DOHH2 (cell line): Measurements from ENCODE around the gene HSPB8.
"Not testable (repeated sequence)": the region's sequence is repeated elsewhere in the genome, so short reads cannot be mapped to it uniquely, and the experiment has no call there.

Source experiments
- H3F3A ChIP-seq: fragments of 200-600 bp; sonication (generic), shearing (Covaris generic); 2 replicates; pipeline ENCODE4 v1.6.0; 2016; ENCODE audit warnings: antibody characterized with exemption, mild to moderate bottlenecking; ENCODE audit not compliant: control insufficient read depth, insufficient read depth
- H3K27ac ChIP-seq: fragments of 200-600 bp; sonication (generic); 2 replicates; pipeline ENCODE4 v1.5.1; 2014; ENCODE audit warnings: low read depth, mild to moderate bottlenecking, low read length, moderate library complexity
- H3K27me3 ChIP-seq: fragments of 200-600 bp; sonication (generic); 2 replicates; pipeline ENCODE4 v1.6.1; 2014; ENCODE audit warnings: mild to moderate bottlenecking, low read length, mixed read lengths; ENCODE audit not compliant: control insufficient read depth
- H3K36me3 ChIP-seq: fragments of 200-600 bp; sonication (generic); 2 replicates; pipeline ENCODE4 v1.6.1; 2014; ENCODE audit warnings: mild to moderate bottlenecking, low read length, moderate library complexity, mixed read lengths; ENCODE audit not compliant: control insufficient read depth
- H3K4me1 ChIP-seq: fragments of 200-600 bp; sonication (generic); 2 replicates; pipeline ENCODE4 v1.6.1; 2014; ENCODE audit warnings: mild to moderate bottlenecking, low read length, mixed read lengths; ENCODE audit not compliant: control insufficient read depth
- H3K4me2 ChIP-seq: fragments of 200-600 bp; sonication (generic); 2 replicates; pipeline ENCODE4 v1.6.0; 2014; ENCODE audit warnings: mild to moderate bottlenecking, low read length, moderate library complexity
- H3K4me3 ChIP-seq: fragments of 200-600 bp; sonication (generic); 2 replicates; pipeline ENCODE4 v1.5.1; 2014; ENCODE audit warnings: mild to moderate bottlenecking, low read length, mixed read lengths
- H3K79me2 ChIP-seq: fragments of 200-600 bp; sonication (generic); 2 replicates; pipeline ENCODE4 v1.6.1; 2014; ENCODE audit warnings: mild to moderate bottlenecking, low read length, mixed read lengths; ENCODE audit not compliant: control insufficient read depth
- H3K9me2 ChIP-seq: fragments of 200-600 bp; sonication (generic); replicated peaks from 2 replicates; pipeline ENCODE4 v1.6.1; 2014; ENCODE audit warnings: mild to moderate bottlenecking, low read length, mixed read lengths; ENCODE audit not compliant: control insufficient read depth
- H3K9me3 ChIP-seq: fragments of 200-600 bp; sonication (generic); 2 replicates; pipeline ENCODE4 v1.6.1; 2014; ENCODE audit warnings: antibody characterized with exemption, low read length, mixed read lengths; ENCODE audit not compliant: control insufficient read depth, insufficient read depth
- H4K20me1 ChIP-seq: fragments of 200-600 bp; sonication (generic); 2 replicates; pipeline ENCODE4 v1.6.0; 2014; ENCODE audit warnings: low read depth, mild to moderate bottlenecking, antibody characterized with exemption, low read length, moderate library complexity; ENCODE audit not compliant: control insufficient read depth, insufficient read depth
- EZH2phosphoT487 ChIP-seq: fragments of 200-600 bp; sonication (generic); IDR thresholded peaks from 2 replicates; pipeline ENCODE4 v1.6.1; 2017; ENCODE audit warnings: borderline replicate concordance, mild to moderate bottlenecking, antibody characterized with exemption, low read length, moderate library complexity, mixed read lengths
- TF ChIP-seq, protein P1 (sequence below): fragments of 200-600 bp; sonication (generic); IDR thresholded peaks from one replicate; pipeline ENCODE4 v1.5.1; 2014; ENCODE audit warnings: antibody characterized with exemption, mild to moderate bottlenecking, low read depth, low read length; ENCODE audit not compliant: poor library complexity, severe bottlenecking

The HSPB8 gene

DNA sequence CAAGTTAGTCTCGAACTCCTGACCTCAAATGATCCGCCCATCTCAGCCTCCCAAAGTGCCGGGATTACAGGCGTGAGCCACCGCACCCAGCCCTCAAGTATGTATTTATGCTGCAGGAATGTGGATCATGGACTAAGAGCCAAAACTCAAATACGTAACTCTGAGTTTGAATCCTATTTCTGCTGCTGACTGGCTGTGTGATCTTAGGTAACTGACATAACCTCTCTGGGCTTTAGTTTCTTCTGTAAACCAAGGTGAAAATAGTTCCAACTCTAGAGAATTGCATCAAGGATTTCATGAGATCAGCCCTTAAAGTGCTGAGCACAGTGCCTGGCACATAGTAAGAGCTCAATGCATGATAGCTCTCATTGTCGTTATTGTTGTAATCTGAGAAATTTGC, 37.4 kb downstream of the HSPB8 start:
- Histone ChIP-seq H3K9me3 (no peaks in the 10 kb centered on the region), H3F3A (no peaks in the 10 kb centered on the region), H3K27me3 (no peaks in the 10 kb centered on the region), H3K27ac (no peak overlapping the region), H3K36me3 (no peaks in the 10 kb centered on the region), H3K4me2 (no peak overlapping the region), H4K20me1 (no peaks in the 10 kb centered on the region), H3K4me1 (no peaks in the 10 kb centered on the region), H3K9me2 (no peaks in the 10 kb centered on the region), H3K4me3 (no peak overlapping the region), H3K79me2 (no peaks in the 10 kb centered on the region)
- TF ChIP-seq EZH2phosphoT487, result no peak
- TF ChIP-seq, protein P1, sequence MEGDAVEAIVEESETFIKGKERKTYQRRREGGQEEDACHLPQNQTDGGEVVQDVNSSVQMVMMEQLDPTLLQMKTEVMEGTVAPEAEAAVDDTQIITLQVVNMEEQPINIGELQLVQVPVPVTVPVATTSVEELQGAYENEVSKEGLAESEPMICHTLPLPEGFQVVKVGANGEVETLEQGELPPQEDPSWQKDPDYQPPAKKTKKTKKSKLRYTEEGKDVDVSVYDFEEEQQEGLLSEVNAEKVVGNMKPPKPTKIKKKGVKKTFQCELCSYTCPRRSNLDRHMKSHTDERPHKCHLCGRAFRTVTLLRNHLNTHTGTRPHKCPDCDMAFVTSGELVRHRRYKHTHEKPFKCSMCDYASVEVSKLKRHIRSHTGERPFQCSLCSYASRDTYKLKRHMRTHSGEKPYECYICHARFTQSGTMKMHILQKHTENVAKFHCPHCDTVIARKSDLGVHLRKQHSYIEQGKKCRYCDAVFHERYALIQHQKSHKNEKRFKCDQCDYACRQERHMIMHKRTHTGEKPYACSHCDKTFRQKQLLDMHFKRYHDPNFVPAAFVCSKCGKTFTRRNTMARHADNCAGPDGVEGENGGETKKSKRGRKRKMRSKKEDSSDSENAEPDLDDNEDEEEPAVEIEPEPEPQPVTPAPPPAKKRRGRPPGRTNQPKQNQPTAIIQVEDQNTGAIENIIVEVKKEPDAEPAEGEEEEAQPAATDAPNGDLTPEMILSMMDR, result no peak

DNA sequence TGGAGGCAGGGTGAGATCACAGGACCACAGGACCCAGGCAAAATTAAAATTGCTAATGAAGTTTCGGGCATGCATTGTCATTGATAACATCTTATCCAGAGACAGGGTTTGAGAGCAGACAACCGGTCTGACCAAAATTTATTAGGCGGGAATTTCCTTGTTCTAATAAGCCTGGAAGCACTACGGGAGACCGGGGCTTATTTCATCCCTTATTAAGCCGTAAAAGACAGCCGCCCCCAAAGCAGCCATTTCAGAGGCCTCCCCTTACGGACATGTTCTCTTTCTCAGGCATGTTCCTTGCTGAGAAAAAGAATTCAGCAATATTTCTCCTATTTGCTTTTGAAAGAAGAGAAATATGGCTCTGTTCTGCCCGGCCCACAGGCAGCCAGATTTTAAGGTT, 40.1 kb downstream of the HSPB8 start:
- H4K20me1 ChIP-seq, H3K4me2 ChIP-seq, H3K4me3 ChIP-seq, H3K27me3 ChIP-seq, H3K4me1 ChIP-seq, H3K9me3 ChIP-seq, H3K79me2 ChIP-seq, H3F3A ChIP-seq, H3K9me2 ChIP-seq, H3K27ac ChIP-seq, H3K36me3 ChIP-seq: not testable (repeated sequence)

DNA sequence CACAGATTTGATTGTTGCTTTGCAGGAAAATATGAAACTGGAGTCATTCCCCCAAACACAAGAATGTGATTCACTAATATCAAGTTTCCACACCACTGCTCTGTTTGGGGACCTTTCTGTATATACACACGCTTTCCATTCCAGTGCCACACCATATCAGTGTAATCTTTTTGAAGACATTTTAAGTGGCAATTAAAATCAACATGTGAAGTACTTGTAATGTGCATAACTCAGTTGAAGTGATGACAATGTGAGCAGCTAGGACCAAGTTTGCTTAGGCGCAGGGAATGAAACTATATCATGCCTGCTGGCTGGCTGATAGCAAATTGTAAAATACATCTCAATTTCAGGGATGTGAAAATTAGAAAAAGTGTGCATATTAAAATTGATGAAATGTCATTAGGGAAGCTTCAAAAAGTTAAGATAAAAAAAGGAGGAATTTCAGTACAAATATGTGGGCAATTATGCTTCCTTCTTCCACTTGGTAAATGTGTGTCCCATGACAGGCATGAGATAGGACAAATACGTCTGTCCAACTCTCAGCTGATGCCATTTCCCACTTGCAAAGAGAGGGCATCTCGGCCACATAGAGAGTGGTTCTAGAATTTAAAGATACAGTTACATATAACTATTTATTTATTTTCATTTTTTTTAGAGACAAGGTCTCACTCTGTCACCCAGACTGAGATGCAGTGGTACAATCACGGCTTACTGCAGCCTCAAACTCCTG, 43.7 kb downstream of the HSPB8 start:
- Histone ChIP-seq H3K36me3 (no peaks in the 10 kb centered on the region), H3K4me2 (no peak overlapping the region), H4K20me1 (no peaks in the 10 kb centered on the region), H3K9me2 (no peaks in the 10 kb centered on the region), H3F3A (no peaks in the 10 kb centered on the region), H3K27me3 (no peaks in the 10 kb centered on the region), H3K79me2 (no peaks in the 10 kb centered on the region), H3K27ac (no peak overlapping the region), H3K4me1 (no peaks in the 10 kb centered on the region), H3K9me3 (no peaks in the 10 kb centered on the region), H3K4me3 (no peak overlapping the region)
- TF ChIP-seq EZH2phosphoT487, result no peak
- TF ChIP-seq, protein P1, result no peak

DNA sequence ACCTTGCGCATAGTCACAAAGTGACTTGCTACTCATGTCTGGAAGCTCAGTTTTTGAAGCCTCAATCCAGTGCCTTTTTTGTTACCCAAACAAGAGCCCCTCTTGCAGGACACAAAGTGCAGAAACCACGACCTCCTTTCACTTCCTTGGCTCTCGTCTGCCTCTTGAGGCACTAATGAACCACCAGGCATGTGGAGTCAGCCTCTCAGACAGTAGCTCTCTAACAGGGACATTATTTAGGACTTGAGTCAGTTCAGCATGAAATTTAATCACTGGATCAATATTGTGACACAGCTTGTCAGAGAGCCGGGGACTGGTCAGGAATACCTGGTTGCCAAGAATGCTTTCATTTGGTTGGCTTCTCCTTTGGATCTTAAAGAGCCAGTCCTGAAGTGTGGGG, 46.7 kb downstream of the HSPB8 start:
- H3K4me2 ChIP-seq, result no peak overlapping the region
- H3K79me2 ChIP-seq, result no peaks in the 10 kb centered on the region
- no peaks in the 10 kb centered on the region for H4K20me1 ChIP-seq
- no peaks in the 10 kb centered on the region for H3K9me2 ChIP-seq
- no peaks in the 10 kb centered on the region for H3K36me3 ChIP-seq
- no peaks in the 10 kb centered on the region for H3K9me3 ChIP-seq
- no peaks in the 10 kb centered on the region for H3F3A ChIP-seq
- no peaks in the 10 kb centered on the region for H3K27me3 ChIP-seq
- H3K27ac ChIP-seq, result no peak overlapping the region
- H3K4me3 ChIP-seq, result no peak overlapping the region
- H3K4me1 ChIP-seq, result no peaks in the 10 kb centered on the region
- TF ChIP-seq, protein P1, result no peak
- no peak for TF ChIP-seq EZH2phosphoT487
